ENCODE results near the gene TMPRSS12. TPM values are rescaled to one million over a fixed set of nuclear protein-coding genes. Genes with fewer than 3 reads are reported as not detected.
"Not testable (repeated sequence)": the region's sequence is repeated elsewhere in the genome, so short reads cannot be mapped to it uniquely, and the experiment has no call there.

The TMPRSS12 gene
- total and polyA plus RNA-seq, 9 of the 15 experiments (the other 6 are each of a cell fraction or from before 2014, with no cell fraction given) = 0.04 TPM; not detected in 8

DNA sequence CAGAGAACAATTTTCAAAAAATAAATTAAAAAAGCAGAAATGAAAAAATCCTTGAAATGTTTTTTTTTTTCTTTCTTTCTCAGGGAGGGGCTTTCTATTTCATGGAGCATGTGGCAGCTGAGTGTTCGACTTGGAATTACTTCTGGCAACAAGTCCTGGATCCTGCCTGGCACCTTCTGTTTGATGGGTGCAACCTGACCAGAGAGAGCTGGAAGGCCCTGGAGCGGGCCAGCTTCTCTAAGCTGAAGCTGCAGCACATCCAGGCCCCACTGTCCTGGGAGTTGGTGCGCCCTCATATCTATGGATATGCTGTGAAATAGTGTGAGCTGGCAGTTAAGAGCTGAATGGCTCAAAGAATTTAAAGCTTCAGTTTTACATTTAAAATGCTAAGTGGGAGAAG lies 87.1 kb downstream of the TMPRSS12 start (continued):
- TF ChIP-seq, protein P1, sequence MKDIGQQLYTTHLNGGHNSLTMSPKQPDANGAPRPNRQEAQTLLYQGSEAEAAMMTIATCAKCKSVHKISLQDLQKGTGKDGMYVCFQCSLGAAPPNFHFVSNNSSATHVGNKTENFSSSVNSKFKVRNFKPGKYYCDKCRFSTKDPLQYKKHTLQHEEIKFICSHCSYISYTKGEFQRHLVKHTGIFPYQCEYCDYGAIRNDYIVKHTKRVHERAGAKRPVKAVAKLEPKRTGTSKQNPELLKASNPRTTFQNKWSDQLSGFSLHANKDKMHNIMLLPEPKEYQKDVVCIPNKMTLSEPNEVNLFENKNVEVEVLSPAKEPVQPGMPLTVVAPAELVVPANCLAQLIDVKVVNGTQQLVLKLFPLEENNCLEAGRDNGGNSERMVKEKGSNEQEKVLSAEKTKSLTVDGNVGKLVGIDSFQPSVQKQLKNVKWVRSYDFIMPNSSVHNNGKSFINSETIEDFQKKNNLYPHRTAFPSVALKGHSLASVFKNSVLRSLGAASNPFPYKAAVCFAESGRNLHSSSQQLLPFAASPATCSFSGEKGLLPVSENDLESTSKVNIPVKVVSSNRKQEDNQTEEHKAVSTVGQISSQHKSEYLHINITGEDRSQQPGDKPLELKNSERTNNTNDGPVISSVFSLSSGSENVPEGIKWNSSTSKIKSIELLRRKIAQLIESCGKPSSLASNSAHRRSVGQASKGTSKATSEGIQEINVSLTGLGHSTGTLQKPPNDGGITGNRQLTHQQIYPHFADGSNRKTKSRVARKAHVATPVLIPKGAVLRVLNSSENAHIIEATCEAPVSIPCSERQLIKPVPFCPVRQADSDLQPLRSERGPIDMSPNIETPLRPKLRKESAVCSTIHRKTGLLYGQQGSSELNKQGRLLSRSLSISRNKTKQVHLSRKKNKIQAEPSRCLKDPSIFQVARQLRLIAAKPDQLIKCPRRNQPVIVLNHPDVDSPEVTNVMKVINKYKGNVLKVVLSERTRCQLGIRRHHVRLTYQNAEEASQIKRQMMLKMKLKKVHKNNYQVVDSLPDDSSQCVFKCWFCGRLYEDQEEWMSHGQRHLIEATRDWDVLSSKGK (CRISPR knock-in tag; IDR thresholded peaks at IDR 0.05) = no peak
- TF ChIP-seq ETV1 (tag; conservative IDR thresholded peaks at IDR 0.05; ENCODE audit: low read depth) (no peak), ZNF766 (CRISPR knock-in tag; conservative IDR thresholded peaks at IDR 0.05) (no peak), ZNF76 (CRISPR knock-in tag; IDR thresholded peaks at IDR 0.05; ENCODE audit: borderline replicate concordance) (no peak), ZNF253 (CRISPR knock-in tag; conservative IDR thresholded peaks at IDR 0.05) (no peak)

DNA sequence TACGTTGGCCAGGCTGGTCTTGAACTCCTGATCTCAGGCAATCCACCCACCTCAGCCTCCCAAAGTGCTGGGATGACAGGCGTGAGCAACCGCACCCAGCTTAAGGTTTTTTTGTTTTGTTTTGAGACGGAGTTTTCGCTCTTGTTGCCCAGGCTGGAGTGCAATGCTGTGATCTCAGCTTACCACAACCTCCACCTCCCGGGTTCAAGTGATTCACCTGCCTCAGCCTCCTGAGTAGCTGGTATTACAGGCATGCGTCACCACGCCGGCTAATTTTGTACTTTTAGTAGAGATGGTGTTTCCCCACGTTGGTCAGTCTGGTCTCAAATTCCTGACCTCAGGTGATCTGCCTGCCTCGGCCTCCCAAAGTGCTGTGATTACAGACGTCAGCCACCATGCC lies 87.8 kb downstream of the TMPRSS12 start:
- H4K20me1 ChIP-seq (replicated peaks; ENCODE audit: control insufficient read depth, insufficient read depth, low read length); H3K27ac ChIP-seq (ENCODE audit: extremely low read depth, low read depth, low read length); CTCF ChIA-PET (ENCODE audit: low intra/inter-chr PET ratio); ATAC-seq; intact Hi-C loops (cut with micrococcal nuclease); H3K36me3 ChIP-seq (ENCODE audit: control insufficient read depth, insufficient read depth, low read length); BruUV-seq (replicated peaks); DNase-seq (ENCODE audit: extremely low read depth in 1 of 4, low spot score in 3 of 4); in situ Hi-C loops (cut with MboI); H3K4me3 ChIP-seq; H3K9me1 ChIP-seq (ENCODE audit: control insufficient read depth, insufficient read depth, low read length); FAIRE-seq; H3K9ac ChIP-seq (ENCODE audit: insufficient read depth in 1 of 2, low read depth in 2 of 2, low read length in 2 of 2); H3K27me3 ChIP-seq (ENCODE audit: control insufficient read depth in 2 of 2, insufficient read depth in 2 of 2, low read length in 2 of 2); H3K4me2 ChIP-seq (ENCODE audit: insufficient read depth, low read length); H3K9me3 ChIP-seq (replicated peaks; ENCODE audit: control insufficient read depth, insufficient read depth, low read depth, low read length); H2AFZ ChIP-seq (ENCODE audit: low read depth, low read length): not testable (repeated sequence)
- POLR2A ChIA-PET = interaction anchor here (0.6 kb wide), 2 partner anchors 14 to 685 kb away, joined by 3 to 4 read pairs; no protein-coding TSS in a partner anchor
- Histone ChIP-seq H3K79me2 (ENCODE audit: control insufficient read depth, insufficient read depth, low read length) (peaks cover 38% of the 10 kb centered on the region), H3K4me1 (replicated peaks in 1 of 2; ENCODE audit: control insufficient read depth in 2 of 2, insufficient read depth in 2 of 2, low read length in 2 of 2) (peaks cover 0 to 33% of the 10 kb centered on the region in 2 experiments)
- whole genome bisulfite sequencing (ENCODE audit: insufficient coverage, low coverage, missing lambda C conversion rate) = 95% methylated on average over 12 of the region's 12 CpGs
